ENCODE data around the gene EMSY. TPM values are rescaled to one million over a fixed set of nuclear protein-coding genes. Genes with fewer than 3 reads are reported as not detected.
"Not testable (repeated sequence)": the region's sequence is repeated elsewhere in the genome, so short reads cannot be mapped to it uniquely, and the experiment has no call there.

Gene EMSY
- total and polyA plus RNA-seq, 10 donors = 3.8 to 81.8 (median 32.1) TPM

DNA sequence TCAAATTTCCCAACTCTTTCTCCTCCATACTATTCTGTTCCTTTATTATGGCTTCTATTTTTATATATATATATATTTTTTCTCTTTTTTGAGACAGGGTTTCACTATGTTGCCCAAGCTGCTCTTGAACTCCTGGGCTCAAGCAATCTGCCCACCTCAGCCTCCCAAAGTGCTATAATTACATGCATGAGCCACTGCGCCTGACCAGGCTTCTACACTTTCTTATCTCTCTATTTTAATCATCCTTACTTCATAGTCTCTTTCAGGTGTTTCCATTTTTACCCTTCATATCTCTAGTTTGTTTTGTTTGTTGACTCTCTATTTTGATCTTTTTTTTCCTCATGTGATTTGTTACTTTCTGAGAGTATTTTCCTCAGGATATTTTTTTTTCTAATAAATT, 43.9 kb upstream of the EMSY start:
- no peak for DNase-seq
- TF ChIP-seq POLR2A (IDR thresholded peaks at IDR 0.05) = no peak
- TF ChIP-seq POLR2AphosphoS5 (IDR thresholded peaks at IDR 0.05) = no peak
- TF ChIP-seq, protein P1, sequence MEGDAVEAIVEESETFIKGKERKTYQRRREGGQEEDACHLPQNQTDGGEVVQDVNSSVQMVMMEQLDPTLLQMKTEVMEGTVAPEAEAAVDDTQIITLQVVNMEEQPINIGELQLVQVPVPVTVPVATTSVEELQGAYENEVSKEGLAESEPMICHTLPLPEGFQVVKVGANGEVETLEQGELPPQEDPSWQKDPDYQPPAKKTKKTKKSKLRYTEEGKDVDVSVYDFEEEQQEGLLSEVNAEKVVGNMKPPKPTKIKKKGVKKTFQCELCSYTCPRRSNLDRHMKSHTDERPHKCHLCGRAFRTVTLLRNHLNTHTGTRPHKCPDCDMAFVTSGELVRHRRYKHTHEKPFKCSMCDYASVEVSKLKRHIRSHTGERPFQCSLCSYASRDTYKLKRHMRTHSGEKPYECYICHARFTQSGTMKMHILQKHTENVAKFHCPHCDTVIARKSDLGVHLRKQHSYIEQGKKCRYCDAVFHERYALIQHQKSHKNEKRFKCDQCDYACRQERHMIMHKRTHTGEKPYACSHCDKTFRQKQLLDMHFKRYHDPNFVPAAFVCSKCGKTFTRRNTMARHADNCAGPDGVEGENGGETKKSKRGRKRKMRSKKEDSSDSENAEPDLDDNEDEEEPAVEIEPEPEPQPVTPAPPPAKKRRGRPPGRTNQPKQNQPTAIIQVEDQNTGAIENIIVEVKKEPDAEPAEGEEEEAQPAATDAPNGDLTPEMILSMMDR (IDR thresholded peaks at IDR 0.05 in 8 of 11, conservative IDR thresholded peaks at IDR 0.05 in 3 of 11) = no peak
- intact Hi-C loops (cut with DNase I; ENCODE audit: low total_unique reads) = no loop called here
- Histone ChIP-seq H3K27me3 (replicated peaks in 1 of 7) (no peaks in the 10 kb centered on the region), H3K27ac (no peak overlapping the region), H3K36me3 (no peaks in the 10 kb centered on the region), H3K4me3 (no peak overlapping the region), H3K4me1 (no peaks in the 10 kb centered on the region), H3K9me3 (no peaks in the 10 kb centered on the region)
- WGBS, 5 donors = 71 to 93% (median 86%) methylated on average over 1 of the region's 1 CpG

DNA sequence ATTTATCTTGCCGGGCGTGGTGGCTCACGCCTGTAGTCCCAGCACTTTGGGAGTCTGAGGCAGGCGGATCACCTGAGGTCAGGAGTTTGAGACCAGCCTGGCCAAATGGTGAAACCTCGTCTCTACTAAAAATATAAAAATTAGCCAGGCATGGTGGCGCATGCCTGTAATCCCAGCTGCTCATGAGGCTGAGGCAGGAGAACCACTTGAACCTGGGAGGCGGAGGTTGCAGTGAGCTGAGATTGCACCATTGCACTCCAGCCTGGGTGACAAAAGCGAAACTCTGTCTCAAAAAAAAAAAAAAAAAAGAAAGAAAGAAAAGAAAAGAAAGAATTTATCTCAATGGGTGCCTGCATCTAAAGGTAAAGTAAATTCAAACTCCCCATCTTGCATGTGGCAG, 43.3 kb upstream of the EMSY start:
- DNase-seq; intact Hi-C loops (cut with DNase I; ENCODE audit: low total_unique reads); H3K27me3 ChIP-seq (replicated peaks in 1 of 7); H3K27ac ChIP-seq; H3K9me3 ChIP-seq; H3K4me3 ChIP-seq; H3K36me3 ChIP-seq; H3K4me1 ChIP-seq: not testable (repeated sequence)
- 86 to 96% (median 93%) methylated on average over 8 of the region's 8 CpGs for WGBS, 5 donors

DNA sequence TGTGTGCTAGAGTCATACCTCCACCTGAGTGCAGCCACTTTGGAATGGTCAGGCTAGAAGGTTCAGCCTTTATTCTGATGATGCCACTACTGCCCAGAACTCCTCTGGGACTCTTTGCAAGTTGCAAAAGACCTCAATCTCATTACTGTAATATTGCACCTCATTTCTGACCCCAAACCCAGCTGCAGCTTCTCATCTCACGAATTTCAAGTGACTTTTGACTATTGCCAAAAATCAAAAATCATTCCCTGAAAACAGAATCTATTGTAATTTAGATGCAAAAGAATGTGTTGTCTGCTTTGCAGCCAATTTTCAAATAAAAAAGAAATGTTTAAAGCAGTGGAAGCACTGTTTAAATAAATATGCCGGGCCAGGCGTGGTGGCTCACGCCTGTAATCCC, 38.5 kb upstream of the EMSY start:
- H3K4me1 ChIP-seq = no peaks in the 10 kb centered on the region
- intact Hi-C loops (cut with DNase I; ENCODE audit: low total_unique reads) = no loop called here
- DNase-seq = no peak
- TF ChIP-seq POLR2AphosphoS5 (IDR thresholded peaks at IDR 0.05) = no peak
- TF ChIP-seq, protein P1 (IDR thresholded peaks at IDR 0.05 in 8 of 11, conservative IDR thresholded peaks at IDR 0.05 in 3 of 11) = no peak
- TF ChIP-seq POLR2A (IDR thresholded peaks at IDR 0.05) = no peak
- H3K27ac ChIP-seq = no peak overlapping the region
- H3K36me3 ChIP-seq = no peaks in the 10 kb centered on the region
- H3K9me3 ChIP-seq = no peaks in the 10 kb centered on the region
- H3K27me3 ChIP-seq (replicated peaks in 1 of 7) = no peaks in the 10 kb centered on the region
- no peak overlapping the region for H3K4me3 ChIP-seq
- 87 to 97% (median 93%) methylated on average over 4 of the region's 4 CpGs for WGBS, 5 donors

DNA sequence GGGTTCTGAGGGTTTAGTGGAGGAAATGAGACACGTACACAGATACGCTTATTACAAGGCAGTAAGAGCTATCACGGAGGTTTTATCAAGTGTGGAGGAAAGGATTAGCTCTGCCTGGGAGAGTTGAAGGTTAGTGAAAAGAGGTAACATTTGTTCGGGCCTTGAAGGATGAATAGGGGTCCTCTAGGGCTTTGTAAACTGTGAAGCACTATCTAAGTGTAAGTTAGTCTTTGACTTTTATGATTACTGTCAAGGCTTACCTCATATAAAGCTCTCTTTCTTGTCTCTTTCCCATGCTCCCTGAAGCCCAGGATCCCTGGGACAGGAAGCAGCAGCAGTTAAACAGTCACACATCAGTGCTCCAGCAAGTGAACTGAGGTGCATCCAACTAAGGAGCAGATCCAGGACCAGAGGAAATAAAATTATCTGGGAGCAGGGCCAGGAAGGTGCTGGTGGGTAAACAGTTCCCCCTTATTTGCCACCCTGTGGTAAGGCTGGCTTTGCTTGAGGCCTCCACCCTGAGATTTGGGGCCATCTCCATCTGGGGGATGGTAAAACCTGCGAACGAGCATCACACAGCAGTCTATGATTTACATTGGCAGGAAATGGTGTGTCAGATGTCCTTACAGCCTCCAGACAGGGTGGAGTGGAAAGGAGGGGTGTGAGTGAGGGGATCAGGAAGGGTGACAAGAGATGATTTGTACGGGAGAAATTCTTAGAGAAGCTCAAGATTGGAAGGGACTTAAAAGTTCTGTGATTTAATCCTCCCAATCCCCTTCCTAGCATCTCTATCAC, 36.5 kb upstream of the EMSY start:
- DNase-seq = no peak
- intact Hi-C loops (cut with DNase I; ENCODE audit: low total_unique reads) = no loop called here
- Histone ChIP-seq H3K27me3 (replicated peaks in 1 of 7) (no peaks in the 10 kb centered on the region), H3K4me1 (no peaks in the 10 kb centered on the region), H3K36me3 (no peaks in the 10 kb centered on the region), H3K27ac (no peak overlapping the region), H3K9me3 (no peaks in the 10 kb centered on the region), H3K4me3 (no peak overlapping the region)
- WGBS, 5 donors = 40 to 54% (median 43%) methylated on average over 7 of the region's 7 CpGs
- TF ChIP-seq POLR2AphosphoS5 (IDR thresholded peaks at IDR 0.05) (no peak), POLR2A (IDR thresholded peaks at IDR 0.05) (no peak)
- TF ChIP-seq, protein P1 (IDR thresholded peaks at IDR 0.05 in 8 of 11, conservative IDR thresholded peaks at IDR 0.05 in 3 of 11) = no peak

Measured in spleen (tissue), 11 donors.